NCI-H2081 treated with DMSO at 0.1 percent for 48 hours (cell line): Measurements from ENCODE around the gene MAGI1.

Experiments
- DNase-seq: peaks from one replicate; lab custom pipeline; 2025; lab: John Stamatoyannopoulos, UW

The MAGI1 gene

DNA sequence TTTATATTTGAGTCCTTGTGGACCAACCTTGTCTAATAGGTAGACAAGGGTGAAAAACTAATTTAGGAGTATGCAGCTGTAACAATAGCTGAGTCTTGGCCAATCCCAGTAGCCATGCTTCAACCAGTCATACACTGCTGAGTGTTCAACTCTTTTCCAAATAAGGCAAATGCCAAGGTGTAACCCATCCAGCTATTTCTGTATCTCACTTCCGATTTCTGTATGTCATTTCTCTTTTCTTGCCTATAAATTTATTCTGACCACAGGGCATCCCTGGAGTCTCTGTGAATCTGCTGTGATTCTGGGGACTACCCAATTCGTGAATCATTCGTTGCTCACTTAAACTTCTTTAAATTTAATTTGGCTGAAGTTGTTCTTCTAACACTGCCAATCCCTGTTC lies 93.2 kb downstream of the MAGI1 start:
- no peak for DNase-seq

- DNase-seq = no peak
Observed at GRCh38 chr3:65944252-65944651, 94.5 kb downstream of the MAGI1 start.

DNA sequence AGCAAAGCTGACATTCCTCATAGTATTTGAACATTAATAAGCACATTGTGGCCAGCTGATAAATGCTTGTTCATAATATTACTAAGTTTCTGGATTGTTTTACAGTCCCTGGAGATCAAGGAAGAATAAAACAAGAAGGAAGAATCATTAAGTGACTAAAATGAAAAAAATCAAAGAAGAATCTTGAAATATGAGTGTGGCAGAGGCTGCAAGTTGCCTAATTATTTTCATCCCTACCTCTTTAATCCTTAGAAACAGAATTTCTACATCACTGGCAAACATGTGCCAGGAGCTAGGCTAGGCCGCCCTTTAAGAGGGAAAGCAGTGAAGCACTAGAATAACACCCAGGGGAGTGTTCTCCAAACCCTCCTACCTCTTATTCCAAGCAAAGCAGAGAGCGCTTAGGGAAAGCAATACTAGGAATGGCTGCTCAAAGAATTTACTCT lies 98.9 kb downstream of the MAGI1 start:
- DNase-seq = no peak

GRCh38 chr3:65939184-65939583 lies 99.5 kb downstream of the MAGI1 start:
- no peak for DNase-seq

DNA sequence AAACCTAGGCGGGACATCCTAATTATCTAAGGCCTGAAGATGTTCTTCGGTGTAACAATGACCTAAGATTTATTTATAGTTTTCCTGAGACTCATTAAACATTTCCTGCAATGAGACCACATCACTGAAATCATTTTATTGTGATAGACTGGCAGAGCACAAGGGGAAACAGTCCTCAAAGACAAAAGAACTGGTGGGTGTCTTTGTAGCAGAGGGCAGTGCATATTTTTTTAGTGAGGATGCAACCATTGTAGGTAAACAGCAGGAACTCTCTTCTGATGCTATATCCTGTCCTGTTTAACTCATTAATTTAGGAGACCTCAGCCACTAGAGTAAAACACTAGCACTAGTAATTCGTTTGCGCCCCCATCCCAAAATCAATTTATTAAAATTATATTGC lies 100.0 kb downstream of the MAGI1 start:
- DNase-seq = no peak

DNA sequence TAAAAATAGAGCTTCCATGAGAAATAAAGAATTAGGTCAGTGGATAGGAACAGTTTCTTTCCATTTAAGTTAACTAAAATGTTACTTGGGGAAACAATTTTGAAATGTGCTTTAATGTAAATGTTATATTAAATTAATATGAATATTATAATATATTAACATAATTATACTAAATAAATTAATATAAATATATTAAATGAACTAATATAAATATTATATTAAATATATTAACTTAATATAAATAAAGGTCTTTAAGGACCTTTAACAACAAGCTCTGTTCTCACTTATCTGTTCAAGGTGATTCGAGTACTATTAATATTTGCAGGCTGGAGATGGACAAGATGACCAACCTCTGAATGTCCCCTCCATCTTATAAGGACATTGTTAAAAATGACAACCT lies 100.6 kb downstream of the MAGI1 start:
- DNase-seq = no peak

GRCh38 chr3:65936908-65937638 lies 101.6 kb downstream of the MAGI1 start:
- no peak for DNase-seq

DNA sequence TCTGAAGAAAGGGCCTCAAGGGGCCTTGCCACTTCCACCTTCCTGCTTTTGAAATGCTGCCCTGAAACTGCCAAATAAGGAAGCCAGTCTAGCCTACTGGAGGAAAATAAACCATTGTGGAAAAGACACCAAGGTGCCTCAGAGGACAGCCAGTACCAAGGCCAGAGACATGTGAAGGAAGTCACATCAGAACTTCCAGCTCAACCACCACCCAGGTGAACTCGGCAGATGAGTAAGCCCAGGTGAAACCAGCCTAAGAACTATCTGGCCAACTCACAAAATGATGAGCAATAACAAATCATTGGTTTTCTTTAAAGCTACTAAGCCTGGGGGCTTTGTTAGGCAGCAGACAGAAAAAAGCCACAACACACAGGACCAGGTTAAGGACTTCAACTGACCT lies 103.0 kb downstream of the MAGI1 start:
- no peak for DNase-seq

GRCh38 chr3:65930648-65931047 lies 108.1 kb downstream of the MAGI1 start:
- DNase-seq = no peak

GRCh38 chr3:65928110-65928509 lies 110.6 kb downstream of the MAGI1 start:
- no peak for DNase-seq

DNA sequence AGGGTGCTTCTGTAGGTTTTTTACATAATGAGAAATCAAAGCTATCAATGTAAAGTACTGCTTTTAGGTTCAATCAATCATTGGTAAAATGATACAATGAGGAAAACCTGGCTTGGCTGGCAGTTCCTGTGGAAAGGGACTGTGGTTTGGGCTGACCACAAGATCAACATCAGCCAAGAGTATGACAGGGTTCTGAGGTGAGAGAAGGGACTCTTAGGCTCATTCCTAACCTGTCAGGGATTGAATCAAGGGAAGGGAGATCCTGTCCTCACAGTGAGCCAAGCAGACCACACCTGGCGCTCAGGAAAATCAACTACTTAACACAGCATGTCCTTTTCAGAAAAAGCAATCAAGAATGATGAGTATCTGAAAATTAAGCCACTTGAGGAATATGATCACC lies 111.1 kb downstream of the MAGI1 start:
- DNase-seq = no peak

GRCh38 chr3:65925254-65925954 lies 113.3 kb downstream of the MAGI1 start:
- no peak for DNase-seq

DNA sequence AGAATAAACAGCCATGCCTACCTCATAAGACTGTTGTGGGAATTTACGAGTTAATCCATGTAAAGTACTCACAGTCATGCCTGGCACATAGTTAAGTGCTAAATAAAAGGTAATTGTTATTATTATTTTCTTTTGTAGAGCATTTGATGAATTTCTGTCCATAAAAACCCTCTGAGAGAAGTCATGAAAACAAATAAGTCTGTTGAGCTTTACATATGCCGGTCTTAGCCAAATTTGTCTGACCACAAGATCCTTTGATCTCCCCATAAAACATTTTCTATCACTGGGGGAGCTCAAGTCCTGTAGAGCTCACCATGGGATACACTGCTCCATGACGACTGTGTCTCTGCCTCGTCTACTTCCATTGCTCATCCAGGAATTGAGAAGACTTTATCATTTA lies 114.0 kb downstream of the MAGI1 start:
- no peak for DNase-seq

- DNase-seq = no peak
Observed at GRCh38 chr3:65922441-65922840, 116.3 kb downstream of the MAGI1 start.

DNA sequence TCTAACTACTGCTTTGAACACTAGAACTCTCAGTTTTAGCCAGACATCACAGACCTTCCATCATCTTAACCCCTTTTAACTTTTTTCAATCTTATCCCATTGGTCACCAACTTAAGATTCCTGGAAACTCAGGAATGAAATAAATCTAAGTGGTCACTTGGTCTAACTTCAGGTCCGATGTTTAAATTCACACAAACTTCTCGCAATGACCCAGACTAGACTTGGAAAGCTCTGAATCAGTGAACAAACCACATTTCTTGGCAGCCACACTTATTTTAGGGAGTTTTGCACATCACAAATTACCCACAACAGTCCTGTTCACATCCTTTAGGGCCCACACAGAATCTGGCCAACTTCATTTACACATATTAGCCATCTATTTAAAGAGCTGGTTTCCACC lies 118.9 kb downstream of the MAGI1 start:
- DNase-seq = no peak

GRCh38 chr3:65915477-65915876 lies 123.2 kb downstream of the MAGI1 start:
- DNase-seq = no peak

- no peak for DNase-seq
Observed at GRCh38 chr3:65914740-65915367, 123.9 kb downstream of the MAGI1 start.

DNA sequence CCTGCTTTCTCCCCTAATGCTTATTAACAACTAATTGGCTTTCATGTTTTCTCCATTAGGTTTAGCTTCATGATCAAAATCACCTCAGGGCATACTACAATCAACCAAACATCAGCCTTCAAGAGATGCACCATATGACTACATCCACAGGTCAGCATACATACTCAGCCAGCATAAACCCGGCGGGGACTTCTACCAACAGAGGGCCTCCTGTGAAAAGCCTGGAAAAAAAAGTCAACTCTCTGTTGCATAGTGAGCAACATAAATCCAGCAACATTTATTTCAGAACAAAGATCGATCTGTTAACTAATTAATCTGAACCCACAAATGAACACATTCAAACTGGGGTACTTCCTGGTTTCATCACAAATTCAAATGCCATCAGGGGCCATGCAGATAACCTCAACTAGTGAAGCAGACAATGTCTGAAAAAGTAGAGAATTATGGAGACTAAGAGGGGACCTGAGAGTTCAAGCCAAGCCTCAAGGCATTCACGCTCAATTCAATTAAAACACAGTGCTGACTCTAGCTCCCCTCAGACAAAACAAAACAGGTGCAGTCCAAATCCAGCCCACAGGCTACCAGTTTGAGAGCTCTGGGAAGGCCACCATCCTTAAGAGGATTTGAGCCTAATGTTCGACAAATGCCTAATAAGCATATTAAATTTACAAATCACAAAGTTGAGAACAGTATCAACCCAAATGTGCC lies 124.5 kb downstream of the MAGI1 start:
- DNase-seq = no peak

DNA sequence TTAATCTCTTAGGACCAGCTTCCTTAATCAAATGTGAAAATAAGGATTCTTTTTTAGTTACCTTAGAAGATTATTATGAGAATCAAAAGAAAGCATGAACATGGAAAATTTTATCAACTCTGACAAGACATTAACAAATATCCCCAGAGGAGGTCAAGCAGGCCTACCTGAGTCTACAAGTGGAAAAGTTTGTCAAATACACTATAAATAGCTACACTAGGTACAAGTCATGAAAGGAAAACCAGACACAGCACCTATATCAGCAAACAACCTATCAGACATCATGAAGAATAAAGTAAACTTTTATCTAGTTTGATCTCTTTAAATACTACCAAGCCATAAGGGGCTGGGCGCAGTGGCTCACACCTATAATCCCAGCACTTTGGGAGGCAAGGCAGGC lies 126.1 kb downstream of the MAGI1 start:
- no peak for DNase-seq

DNA sequence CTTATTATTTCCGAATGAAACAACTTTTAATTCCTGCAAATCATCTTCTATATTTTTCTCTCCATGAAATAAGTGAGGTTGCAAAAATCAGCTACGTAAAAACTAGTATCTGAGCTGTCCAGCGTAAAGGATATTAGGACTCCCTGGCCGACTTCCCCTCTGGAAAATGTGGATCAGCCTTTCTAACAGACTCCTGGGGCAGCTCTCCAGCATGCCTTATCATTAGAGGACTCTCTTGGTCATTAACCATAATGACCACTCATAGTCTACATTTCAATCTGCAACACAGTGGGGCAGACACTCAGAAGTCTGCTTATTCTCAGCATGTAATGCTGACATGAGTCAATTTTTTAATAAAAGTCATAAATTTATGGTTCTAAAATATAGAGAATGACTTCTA lies 130.1 kb downstream of the MAGI1 start:
- no peak for DNase-seq

- DNase-seq = no peak
Observed at GRCh38 chr3:65907232-65908130, 131.2 kb downstream of the MAGI1 start.

DNA sequence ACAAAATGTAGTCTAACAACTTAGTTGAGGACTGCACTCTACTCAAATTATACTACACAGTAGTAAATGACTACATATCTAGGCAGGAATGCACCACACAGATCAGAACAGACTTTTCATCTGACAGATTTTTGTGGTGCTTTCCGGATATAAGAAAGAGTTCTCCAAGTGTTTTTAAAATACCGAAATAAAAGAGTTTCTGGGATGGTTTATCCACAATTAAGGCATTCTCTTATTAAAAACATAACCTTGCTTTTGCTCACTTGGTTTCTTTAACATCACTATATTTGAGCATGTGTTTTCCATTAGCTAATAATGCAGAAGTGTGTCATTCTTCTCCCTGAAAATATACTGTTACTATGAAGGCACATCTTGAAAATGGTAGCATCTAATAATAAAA lies 132.9 kb downstream of the MAGI1 start:
- no peak for DNase-seq
